ENCODE results near the gene MAPK8IP1. TPM values are rescaled to one million over a fixed set of nuclear protein-coding genes. Genes with fewer than 3 reads are reported as not detected.

The MAPK8IP1 gene
- total RNA-seq, 1 donor from 2014 or later = 48.1 TPM

DNA sequence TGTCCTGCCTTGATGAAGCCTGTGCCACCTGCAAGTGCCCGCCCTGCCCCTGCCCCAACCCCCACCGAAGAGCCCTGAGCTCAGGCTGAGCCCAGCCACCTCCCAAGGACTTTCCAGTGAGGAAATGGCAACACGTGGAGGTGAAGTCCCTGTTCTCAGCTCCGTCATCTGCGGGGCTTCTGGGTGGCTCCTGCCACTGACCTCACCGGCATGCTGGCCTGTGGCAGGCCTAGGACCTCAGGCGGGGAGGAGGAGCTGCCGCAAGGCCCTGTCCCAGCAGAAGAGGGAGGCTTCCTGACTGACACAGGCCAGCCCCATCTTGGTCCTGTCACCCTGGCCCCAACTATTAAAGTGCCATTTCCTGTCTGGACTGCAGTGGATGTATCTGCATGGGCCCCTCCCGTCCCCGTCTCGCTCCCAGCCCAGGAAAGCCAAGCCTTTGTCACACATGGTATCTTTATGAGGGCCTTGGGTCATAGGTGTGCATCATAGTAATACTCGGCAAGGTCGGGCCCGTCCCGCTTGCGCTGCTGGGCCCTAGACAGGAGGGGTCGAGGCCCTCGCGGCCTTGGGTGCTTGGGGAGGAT lies 20.7 kb downstream of the MAPK8IP1 start:
- TF ChIP-seq CTCF (IDR thresholded peaks at IDR 0.05; ENCODE audit: unreplicated experiment) = no peak
- DNase-seq (ENCODE audit: low spot score, unreplicated experiment) = no peak
- Mint-ChIP-seq H3K36me3 (ENCODE audit: insufficient read depth) (peaks cover 5% of the 10 kb centered on the region), H3K4me1 (ENCODE audit: low read depth) (no peaks in the 10 kb centered on the region), H3K4me3 (ENCODE audit: low read depth) (no peak overlapping the region), H3K9me3 (ENCODE audit: low read depth) (no peaks in the 10 kb centered on the region), H3K27me3 (no peaks in the 10 kb centered on the region), H3K27ac (no peak overlapping the region)

DNA sequence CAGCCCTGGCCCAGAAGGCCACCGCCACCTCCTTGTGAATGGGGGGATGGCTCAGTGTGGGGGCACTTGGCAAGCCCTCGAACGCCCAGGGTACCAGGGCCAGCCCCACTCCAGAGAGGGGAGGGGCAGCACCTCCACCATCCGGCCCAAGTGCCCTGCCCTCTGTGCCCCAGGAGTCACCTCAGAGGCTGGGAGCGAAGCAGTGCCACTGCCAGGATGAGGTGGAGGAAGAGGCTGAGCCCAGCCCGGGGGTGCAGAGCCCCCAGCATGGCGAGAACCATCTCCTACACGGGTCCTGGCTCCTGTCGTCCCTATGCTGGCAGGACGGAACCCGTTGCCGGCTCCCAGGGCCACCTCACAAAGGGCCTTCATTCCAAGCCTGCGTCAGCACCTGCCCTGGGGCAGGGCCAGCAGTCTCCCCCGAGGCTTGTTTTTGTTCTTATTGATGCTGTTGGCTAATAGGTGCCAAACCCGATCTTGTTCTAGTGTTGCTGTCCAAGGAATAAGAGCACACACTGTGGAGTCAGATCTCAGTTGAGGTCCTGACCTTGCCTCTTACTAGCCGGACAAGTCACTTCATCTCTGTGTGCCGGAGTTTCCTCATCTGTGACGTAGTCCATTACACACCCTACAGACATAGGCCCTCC lies 21.6 kb downstream of the MAPK8IP1 start, which contains the start of gene FREY1:
FREY1 (minus strand) TSS at position 307 of the 647 bp plus-strand sequence; CDS start at position 281, 26 bp downstream.
- H3K4me3 Mint-ChIP-seq (ENCODE audit: low read depth) = no peak within 1 kb of the TSS
- TF ChIP-seq CTCF (IDR thresholded peaks at IDR 0.05; ENCODE audit: unreplicated experiment) = no peak
- no peak for DNase-seq (ENCODE audit: low spot score, unreplicated experiment)
- peaks cover 5% of the 10 kb centered on the region for H3K36me3 Mint-ChIP-seq (ENCODE audit: insufficient read depth)
- H3K4me1 Mint-ChIP-seq (ENCODE audit: low read depth) = no peaks in the 10 kb centered on the region
- no peak within 1 kb of the TSS for H3K27ac Mint-ChIP-seq
- no peaks in the 10 kb centered on the region for H3K27me3 Mint-ChIP-seq
- H3K9me3 Mint-ChIP-seq (ENCODE audit: low read depth) = no peaks in the 10 kb centered on the region

GRCh38 chr11:45907911-45908370 lies 22.5 kb downstream of the MAPK8IP1 start:
- no peak for DNase-seq (ENCODE audit: low spot score, unreplicated experiment)
- Mint-ChIP-seq H3K36me3 (ENCODE audit: insufficient read depth) (peaks cover 5% of the 10 kb centered on the region), H3K9me3 (ENCODE audit: low read depth) (no peaks in the 10 kb centered on the region), H3K27me3 (no peaks in the 10 kb centered on the region), H3K4me1 (ENCODE audit: low read depth) (no peaks in the 10 kb centered on the region), H3K4me3 (ENCODE audit: low read depth) (no peak overlapping the region), H3K27ac (no peak overlapping the region)
- no peak for TF ChIP-seq CTCF (IDR thresholded peaks at IDR 0.05; ENCODE audit: unreplicated experiment)

DNA sequence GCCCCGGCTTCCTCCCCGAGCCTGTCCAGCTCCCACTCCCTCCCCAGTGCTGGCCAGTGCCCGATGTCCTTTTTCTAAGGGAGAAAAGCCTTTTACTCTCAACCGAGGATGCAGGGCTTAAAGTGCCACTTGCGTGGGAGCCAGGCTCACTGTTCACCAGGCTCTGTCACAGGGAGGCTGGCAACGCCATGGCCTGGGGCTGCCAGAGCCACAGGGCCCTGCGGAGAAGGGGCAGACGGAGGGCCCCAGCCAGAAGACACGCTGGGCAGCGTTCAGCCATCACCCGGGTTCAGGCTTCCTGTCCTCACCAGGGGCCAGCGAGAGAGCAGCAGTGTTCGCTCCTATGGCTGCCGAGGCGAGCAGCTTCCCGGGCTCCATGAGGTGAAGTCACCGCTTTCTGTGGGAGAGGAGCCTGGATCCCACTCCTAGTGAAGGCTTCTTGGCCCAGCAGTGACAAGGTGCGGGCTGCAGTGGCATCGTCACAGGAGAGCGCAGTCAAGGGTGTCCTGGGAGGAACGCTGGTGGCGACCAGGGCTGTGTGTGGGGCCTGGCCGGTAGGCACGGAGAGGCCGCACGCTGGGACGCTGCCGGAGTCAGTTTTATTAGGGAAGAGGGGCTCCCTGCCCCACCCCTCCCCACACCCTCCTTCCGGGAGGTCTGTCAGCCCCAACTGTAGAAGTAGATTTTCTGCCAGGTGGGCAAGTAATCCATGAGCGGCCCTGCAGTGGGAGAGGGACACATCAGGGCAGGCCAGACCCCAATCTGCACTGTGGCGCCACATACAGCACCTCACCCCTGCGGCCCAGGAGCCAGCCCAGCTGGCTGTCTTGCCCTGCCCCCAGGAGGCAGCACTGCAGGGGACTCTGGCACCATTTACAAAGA lies 24.4 kb downstream of the MAPK8IP1 start:
- no peak overlapping the region for H3K4me3 Mint-ChIP-seq (ENCODE audit: low read depth)

More for the DNA sequence above, 24.4 kb downstream of the MAPK8IP1 start:
- TF ChIP-seq CTCF (IDR thresholded peaks at IDR 0.05; ENCODE audit: unreplicated experiment) = no peak
- Mint-ChIP-seq H3K4me1 (ENCODE audit: low read depth) (no peaks in the 10 kb centered on the region), H3K9me3 (ENCODE audit: low read depth) (no peaks in the 10 kb centered on the region), H3K36me3 (ENCODE audit: insufficient read depth) (peaks cover 2% of the 10 kb centered on the region), H3K27ac (no peak overlapping the region), H3K27me3 (no peaks in the 10 kb centered on the region)
- no peak for DNase-seq (ENCODE audit: low spot score, unreplicated experiment)

Data from progenitor cell of endocrine pancreas (in vitro differentiated cells).